Keratinocyte (primary cell): Measurements from ENCODE around the gene ZMIZ1. TPM values are rescaled to one million over a fixed set of nuclear protein-coding genes. Genes with fewer than 3 reads are reported as not detected.

ENCODE experiments used
- DNase-seq: peaks from one replicate; pipeline ENCODE4 v3.0.0-alpha.2; 2011; ENCODE audit warnings: low read depth, missing footprints, low spot score
- FAIRE-seq: peaks from 2 replicates; lab custom pipeline; 2011; peaks lifted over from hg19 to GRCh38; lab: Jason Lieb, UNC
- H2AFZ ChIP-seq: 2 replicates; pipeline ENCODE4 v1.6.0; 2012; ENCODE audit warnings: low read length, control low read depth, inconsistent platforms; ENCODE audit not compliant: control insufficient read depth
- H3K27ac ChIP-seq: 2 replicates; pipeline ENCODE4 v1.5.1; 2011; ENCODE audit warnings: low read length; ENCODE audit not compliant: control insufficient read depth, insufficient read depth
- H3K27me3 ChIP-seq: 3 replicates; pipeline ENCODE4 v1.6.0; 2011; ENCODE audit warnings: low read length; ENCODE audit not compliant: control insufficient read depth, insufficient read depth; ENCODE audit errors: extremely low read depth
- H3K36me3 ChIP-seq, 2 experiments: 2 replicates in 1 of 2; 3 replicates in 1 of 2; pipeline ENCODE4 v1.5.1; 2011; ENCODE audit warnings: low read length in 2 of 2, mild to moderate bottlenecking in 1 of 2; ENCODE audit not compliant: control insufficient read depth in 2 of 2, insufficient read depth in 2 of 2; ENCODE audit errors: extremely low read depth in 1 of 2
- H3K4me1 ChIP-seq: 3 replicates; pipeline ENCODE4 v1.5.1; 2011; ENCODE audit warnings: low read length; ENCODE audit not compliant: control insufficient read depth, insufficient read depth; ENCODE audit errors: extremely low read depth
- H3K4me2 ChIP-seq: 3 replicates; pipeline ENCODE4 v1.6.0; 2011; ENCODE audit warnings: low read depth, low read length; ENCODE audit not compliant: control insufficient read depth, insufficient read depth; ENCODE audit errors: extremely low read depth
- H3K4me3 ChIP-seq, 3 experiments: fragments of 200-600 bp in 1 of 3; sonication (generic) in 1 of 3; 2 replicates in 2 of 3; 3 replicates in 1 of 3; pipeline ENCODE4 v1.5.1; 2011 to 2016; ENCODE audit warnings: low read length in 3 of 3, mild to moderate bottlenecking in 3 of 3, control low read depth in 2 of 3, inconsistent platforms in 1 of 3, low read depth in 1 of 3, mixed read lengths in 1 of 3, mixed run types in 1 of 3, moderate library complexity in 1 of 3; ENCODE audit not compliant: control insufficient read depth in 2 of 3, insufficient read depth in 2 of 3; ENCODE audit errors: extremely low read depth in 1 of 3
- H3K79me2 ChIP-seq: 2 replicates; pipeline ENCODE4 v1.6.0; 2012; ENCODE audit warnings: low read length; ENCODE audit not compliant: control insufficient read depth, insufficient read depth
- H3K9ac ChIP-seq: 3 replicates; pipeline ENCODE4 v1.6.0; 2011; ENCODE audit warnings: low read length; ENCODE audit not compliant: control insufficient read depth, insufficient read depth; ENCODE audit errors: extremely low read depth
- H3K9me1 ChIP-seq: 3 replicates; pipeline ENCODE4 v1.6.0; 2011; ENCODE audit warnings: low read length; ENCODE audit not compliant: control insufficient read depth, insufficient read depth; ENCODE audit errors: extremely low read depth
- H3K9me3 ChIP-seq: 2 replicates; pipeline ENCODE4 v1.5.1; 2012; ENCODE audit warnings: low read depth, low read length; ENCODE audit not compliant: control insufficient read depth
- H4K20me1 ChIP-seq: 3 replicates; pipeline ENCODE4 v1.6.0; 2011; ENCODE audit warnings: low read length; ENCODE audit not compliant: control insufficient read depth, insufficient read depth; ENCODE audit errors: extremely low read depth
- EZH2 ChIP-seq: IDR thresholded peaks from one replicate; pipeline ENCODE4 v1.6.1; 2012; ENCODE audit warnings: inconsistent platforms, mild to moderate bottlenecking, low read length, moderate library complexity
- dilution Hi-C: fragments of 300-500 bp; cut with MboI; formaldehyde crosslinking; loops from one replicate; pipeline ENCODE4 v1.7.0; 2020; ENCODE audit warnings: low sequenced_read_pairs; ENCODE audit not compliant: extremely low pct_ligation_motif_present
- polyA plus RNA-seq, 5 experiments: library from polyadenylated mRNA; depleted of rRNA in 3 of 5; stranded (reverse) in 3 of 5; stranded (forward) in 1 of 5; unstranded in 1 of 5; fragments of >200 nt; gene quantifications; 1 replicate in 1 of 5; 2 replicates in 3 of 5; 3 replicates in 1 of 5; pipeline versions ENCODE4 v1.2.1 to v1.2.3, GENCODE V29; 2011 to 2012; ENCODE audit warnings: missing spikeins in 2 of 5, low read depth in 1 of 5, low replicate concordance in 1 of 5
- TF ChIP-seq, protein P1 (sequence below), 3 experiments: IDR thresholded peaks in 1 of 3; conservative IDR thresholded peaks in 1 of 3; optimal IDR thresholded peaks in 1 of 3; 2 replicates in 2 of 3; 3 replicates in 1 of 3; pipeline versions ENCODE3 to v1.5.1; 2011; ENCODE audit warnings: low read length in 3 of 3, mild to moderate bottlenecking in 3 of 3, moderate library complexity in 2 of 3, control low read depth in 1 of 3, inconsistent platforms in 1 of 3; ENCODE audit not compliant: insufficient read depth in 2 of 3; ENCODE audit errors: extremely low read depth in 1 of 3

ZMIZ1 gene
- polyA plus RNA-seq, 1 donor (not counting 4 experiments of a cell fraction or from before 2014, with no cell fraction given) = 1.8 TPM

DNA sequence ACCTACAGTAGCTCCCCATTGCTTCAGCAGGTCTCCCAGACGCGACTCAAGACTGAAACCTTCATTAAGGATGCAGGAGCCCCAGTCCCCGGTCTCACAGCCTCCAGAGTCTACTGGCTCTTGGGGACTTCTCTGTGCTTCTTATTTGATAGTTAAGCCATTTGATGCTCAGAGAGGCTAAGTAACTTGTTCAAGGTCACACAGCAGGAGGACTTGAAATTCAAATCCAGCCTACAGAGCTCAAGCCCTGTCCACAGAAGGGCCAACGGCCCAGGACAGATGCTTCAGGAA, 21.2 kb upstream of the ZMIZ1 start:
- dilution Hi-C loops = no loop called here
- Histone ChIP-seq H3K4me1 (peaks cover 7% of the 10 kb centered on the region), H3K9me1 (no peaks in the 10 kb centered on the region), H3K27ac (no peak overlapping the region), H3K4me3 (no peak overlapping the region), H3K9me3 (no peaks in the 10 kb centered on the region), H3K36me3 (no peaks in the 10 kb centered on the region), H3K4me2 (no peak overlapping the region), H3K27me3 (peaks cover 17% of the 10 kb centered on the region), H3K9ac (no peak overlapping the region), H4K20me1 (no peaks in the 10 kb centered on the region), H2AFZ (no peak overlapping the region), H3K79me2 (no peaks in the 10 kb centered on the region)
- no peak for DNase-seq
- TF ChIP-seq, protein P1, sequence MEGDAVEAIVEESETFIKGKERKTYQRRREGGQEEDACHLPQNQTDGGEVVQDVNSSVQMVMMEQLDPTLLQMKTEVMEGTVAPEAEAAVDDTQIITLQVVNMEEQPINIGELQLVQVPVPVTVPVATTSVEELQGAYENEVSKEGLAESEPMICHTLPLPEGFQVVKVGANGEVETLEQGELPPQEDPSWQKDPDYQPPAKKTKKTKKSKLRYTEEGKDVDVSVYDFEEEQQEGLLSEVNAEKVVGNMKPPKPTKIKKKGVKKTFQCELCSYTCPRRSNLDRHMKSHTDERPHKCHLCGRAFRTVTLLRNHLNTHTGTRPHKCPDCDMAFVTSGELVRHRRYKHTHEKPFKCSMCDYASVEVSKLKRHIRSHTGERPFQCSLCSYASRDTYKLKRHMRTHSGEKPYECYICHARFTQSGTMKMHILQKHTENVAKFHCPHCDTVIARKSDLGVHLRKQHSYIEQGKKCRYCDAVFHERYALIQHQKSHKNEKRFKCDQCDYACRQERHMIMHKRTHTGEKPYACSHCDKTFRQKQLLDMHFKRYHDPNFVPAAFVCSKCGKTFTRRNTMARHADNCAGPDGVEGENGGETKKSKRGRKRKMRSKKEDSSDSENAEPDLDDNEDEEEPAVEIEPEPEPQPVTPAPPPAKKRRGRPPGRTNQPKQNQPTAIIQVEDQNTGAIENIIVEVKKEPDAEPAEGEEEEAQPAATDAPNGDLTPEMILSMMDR (optimal IDR thresholded peaks at IDR 0.05 in 1 of 3, IDR thresholded peaks at IDR 0.05 in 1 of 3, conservative IDR thresholded peaks at IDR 0.05 in 1 of 3; ENCODE audit: extremely low read depth in 1 of 3, insufficient read depth in 2 of 3, low read length in 3 of 3) = no peak
- no peak for TF ChIP-seq EZH2
- FAIRE-seq = no peak

DNA sequence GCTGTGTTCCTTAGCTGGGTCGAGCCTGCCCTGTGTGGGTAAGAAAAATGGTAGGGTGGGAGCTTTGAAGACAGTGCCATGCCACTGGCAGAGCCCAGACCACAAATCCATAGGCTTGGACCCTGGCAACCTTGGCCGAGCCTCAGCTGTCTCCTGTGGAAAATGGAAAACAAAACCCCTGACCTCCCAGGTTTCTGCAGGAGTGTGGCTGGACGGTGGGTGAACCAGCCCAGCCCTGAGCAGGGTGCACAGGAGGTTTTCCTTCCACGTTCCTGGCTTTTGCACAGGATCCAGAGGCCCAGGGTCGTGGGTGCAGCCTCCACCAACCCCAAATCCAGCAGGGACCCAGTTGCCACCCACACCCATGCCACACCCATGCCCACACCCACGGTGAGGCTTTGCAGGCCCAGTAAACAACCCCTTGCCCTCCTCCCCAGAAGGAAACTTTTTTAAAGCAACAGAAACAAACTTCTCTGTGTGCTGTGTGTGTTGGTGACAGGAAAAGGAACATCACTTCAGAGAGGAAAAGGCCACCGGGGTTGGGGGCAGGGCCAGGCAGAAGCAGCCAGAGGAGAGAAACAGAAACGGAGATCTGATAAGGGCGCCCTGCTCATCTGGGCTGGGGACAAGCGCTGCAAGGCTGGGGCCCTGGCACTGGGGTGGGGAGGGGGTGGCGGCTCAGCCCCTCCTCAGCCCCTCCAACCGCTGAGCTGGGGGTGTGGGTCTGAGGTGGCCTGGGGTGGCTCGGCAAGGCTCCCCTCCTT, 20.7 kb upstream of the ZMIZ1 start:
- no peaks in the 10 kb centered on the region for H3K36me3 ChIP-seq
- peaks cover 17% of the 10 kb centered on the region for H3K27me3 ChIP-seq
- no peak overlapping the region for H2AFZ ChIP-seq
- no peak for TF ChIP-seq EZH2
- TF ChIP-seq, protein P1 (optimal IDR thresholded peaks at IDR 0.05 in 1 of 3, IDR thresholded peaks at IDR 0.05 in 1 of 3, conservative IDR thresholded peaks at IDR 0.05 in 1 of 3; ENCODE audit: extremely low read depth in 1 of 3, insufficient read depth in 2 of 3, low read length in 3 of 3) = no peak
- dilution Hi-C loops = no loop called here
- H3K9me1 ChIP-seq = no peaks in the 10 kb centered on the region
- no peak overlapping the region for H3K27ac ChIP-seq
- H3K4me3 ChIP-seq = no peak overlapping the region
- no peaks in the 10 kb centered on the region for H3K9me3 ChIP-seq
- DNase-seq (no peak), FAIRE-seq (no peak)
- H3K4me1 ChIP-seq = peaks cover 7% of the 10 kb centered on the region
- H3K9ac ChIP-seq = no peak overlapping the region
- no peaks in the 10 kb centered on the region for H4K20me1 ChIP-seq
- H3K4me2 ChIP-seq = no peak overlapping the region
- H3K79me2 ChIP-seq = no peaks in the 10 kb centered on the region
